Myocyte (in vitro differentiated cells): ENCODE data around the gene RBCK1. TPM values are rescaled to one million over a fixed set of nuclear protein-coding genes. Genes with fewer than 3 reads are reported as not detected.
"Not testable (repeated sequence)": the region's sequence is repeated elsewhere in the genome, so short reads cannot be mapped to it uniquely, and the experiment has no call there.

Experiments used
- DNase-seq: peaks from one replicate; pipeline ENCODE4 v3.0.0-alpha.2; 2012; ENCODE audit warnings: low read depth
- total RNA-seq: library from RNA; depleted of rRNA; stranded (reverse); fragments of >200 nt; gene quantifications from 2 replicates; pipeline ENCODE4 v1.2.3, GENCODE V29; 2014

The RBCK1 gene
- total RNA-seq, 1 donor from 2014 or later: 85.1 TPM

GRCh38 chr20:467755-468154 is 59.7 kb downstream of the RBCK1 start:
- no peak for DNase-seq

- no peak for DNase-seq
These were observed 61.8 kb downstream of the RBCK1 start for GRCh38 chr20:469746-470490.

- no peak for DNase-seq
These were observed 64.2 kb downstream of the RBCK1 start for GRCh38 chr20:472137-472846.

- no peak for DNase-seq
These were observed 64.8 kb downstream of the RBCK1 start for GRCh38 chr20:472889-473292.

GRCh38 chr20:474581-474980 is 66.5 kb downstream of the RBCK1 start:
- no peak for DNase-seq

- DNase-seq: no peak
These were observed 67.6 kb downstream of the RBCK1 start for GRCh38 chr20:475463-476357.

- not testable (repeated sequence) for DNase-seq
These were observed 68.6 kb downstream of the RBCK1 start for GRCh38 chr20:476561-477249.

GRCh38 chr20:478010-478948 is 70.2 kb downstream of the RBCK1 start:
- DNase-seq: peak; percentile 39

GRCh38 chr20:478949-479429 is 70.9 kb downstream of the RBCK1 start:
- DNase-seq: peak; percentile 67

- no peak for DNase-seq
These were observed 71.4 kb downstream of the RBCK1 start for GRCh38 chr20:479487-479886.

GRCh38 chr20:480044-480443 is 71.9 kb downstream of the RBCK1 start:
- no peak for DNase-seq

GRCh38 chr20:481167-481566 is 73.1 kb downstream of the RBCK1 start:
- no peak for DNase-seq

Other genes with a start within 250 kb of the RBCK1 start
- not detected in 2 replicates for gene DEFB128, start 218.6 kb upstream of the RBCK1 start, total RNA-seq
- gene DEFB129, start 181.0 kb upstream of the RBCK1 start, total RNA-seq: not detected in 2 replicates
- gene DEFB132, start 150.6 kb upstream of the RBCK1 start, total RNA-seq: not detected in 2 replicates
- 2.5 and 3.3 TPM in 2 replicates for gene C20orf96, start 117.5 kb upstream of the RBCK1 start, total RNA-seq
- 19.8 and 20.1 TPM in 2 replicates for gene ZCCHC3, start 110.7 kb upstream of the RBCK1 start, total RNA-seq
- 10.2 and 11.7 TPM in 2 replicates for gene SOX12, start 82.7 kb upstream of the RBCK1 start, total RNA-seq
- 33.1 and 38.2 TPM in 2 replicates for gene NRSN2, start 61.2 kb upstream of the RBCK1 start, total RNA-seq
- gene TRIB3, start 27.5 kb upstream of the RBCK1 start, total RNA-seq: 6.1 and 9.6 TPM in 2 replicates
- 29.1 and 40.1 TPM in 2 replicates for gene TBC1D20, start 54.2 kb downstream of the RBCK1 start, total RNA-seq
- gene CSNK2A1, start 135.5 kb downstream of the RBCK1 start, total RNA-seq: 194 and 199 TPM in 2 replicates
- gene TCF15, start 202.0 kb downstream of the RBCK1 start, total RNA-seq: not detected in 2 replicates
- 23.6 and 34.6 TPM in 2 replicates for gene SRXN1, start 244.9 kb downstream of the RBCK1 start, total RNA-seq